Hematopoietic multipotent progenitor cell treated with erythropoietin and hydrocortisone succinate and interleukin-3 and kit ligand, for 8 days (in vitro differentiated cells): ENCODE data around the gene CGNL1.

Experiments
- DNase-seq: peaks from one replicate; pipeline ENCODE4 v3.0.0-alpha.2; 2015

Gene CGNL1

GRCh38 chr15:57554063-57554811, 177.9 kb downstream of the CGNL1 start:
- no peak for DNase-seq

GRCh38 chr15:57554812-57555179, 178.5 kb downstream of the CGNL1 start:
- no peak for DNase-seq

GRCh38 chr15:57555270-57555669, 179.0 kb downstream of the CGNL1 start:
- DNase-seq: no peak

- DNase-seq: no peak
Observed at GRCh38 chr15:57556040-57556439, 179.7 kb downstream of the CGNL1 start.

GRCh38 chr15:57557267-57557666, 181.0 kb downstream of the CGNL1 start:
- DNase-seq: no peak

- DNase-seq: no peak
Observed at GRCh38 chr15:57557810-57558209, 181.5 kb downstream of the CGNL1 start.

- peak; percentile 76 for DNase-seq
Observed at GRCh38 chr15:57559875-57560274, 183.6 kb downstream of the CGNL1 start.

- DNase-seq: peak; percentile 70
Observed at GRCh38 chr15:57561041-57561711, 184.9 kb downstream of the CGNL1 start.

- DNase-seq: no peak
Observed at GRCh38 chr15:57562196-57562769, 186.0 kb downstream of the CGNL1 start.

GRCh38 chr15:57563416-57563815, 187.1 kb downstream of the CGNL1 start:
- DNase-seq: no peak

GRCh38 chr15:57565311-57565710, 189.0 kb downstream of the CGNL1 start:
- no peak for DNase-seq

- no peak for DNase-seq
Observed at GRCh38 chr15:57566834-57567233, 190.5 kb downstream of the CGNL1 start.

GRCh38 chr15:57567891-57568290, 191.6 kb downstream of the CGNL1 start:
- no peak for DNase-seq

- DNase-seq: no peak
Observed at GRCh38 chr15:57568299-57568698, 192.0 kb downstream of the CGNL1 start.

- no peak for DNase-seq
Observed at GRCh38 chr15:57570340-57570739, 194.0 kb downstream of the CGNL1 start.

GRCh38 chr15:57570994-57571393, 194.7 kb downstream of the CGNL1 start:
- no peak for DNase-seq

- no peak for DNase-seq
Observed at GRCh38 chr15:57571725-57572124, 195.4 kb downstream of the CGNL1 start.

- no peak for DNase-seq
Observed at GRCh38 chr15:57572468-57572867, 196.2 kb downstream of the CGNL1 start.

- no peak for DNase-seq
Observed at GRCh38 chr15:57573151-57573550, 196.8 kb downstream of the CGNL1 start.

GRCh38 chr15:57575363-57575762, 199.1 kb downstream of the CGNL1 start:
- DNase-seq: no peak

- no peak for DNase-seq
Observed at GRCh38 chr15:57578288-57578900, 202.1 kb downstream of the CGNL1 start.

GRCh38 chr15:57580428-57580827, 204.1 kb downstream of the CGNL1 start:
- no peak for DNase-seq

- no peak for DNase-seq
Observed at GRCh38 chr15:57580866-57581265, 204.6 kb downstream of the CGNL1 start.

- no peak for DNase-seq
Observed at GRCh38 chr15:57582090-57582489, 205.8 kb downstream of the CGNL1 start.
